ENCODE data around the gene CD200R1L.

GRCh38 chr3:112773864-112774263 lies 72.8 kb downstream of the CD200R1L start:
- TF ChIP-seq POLR2AphosphoS5 (IDR thresholded peaks at IDR 0.05; ENCODE audit: low read depth, low read length) (no peak), POLR2A (IDR thresholded peaks at IDR 0.05; ENCODE audit: low read depth, low read length) (no peak), TAF1 (IDR thresholded peaks at IDR 0.05; ENCODE audit: low read depth, low read length) (no peak), POU2F2 (IDR thresholded peaks at IDR 0.05; ENCODE audit: low read depth, low read length) (no peak), PAX5 (IDR thresholded peaks at IDR 0.05; ENCODE audit: insufficient read depth, low read length, severe bottlenecking) (no peak), SPI1 (IDR thresholded peaks at IDR 0.05; ENCODE audit: low read depth, low read length) (no peak)
